ENCODE measurements around the gene C10orf90. TPM values are rescaled to one million over a fixed set of nuclear protein-coding genes. Genes with fewer than 3 reads are reported as not detected.

C10orf90 gene
- total RNA-seq, 6 donors from 2014 or later, result 1.0 TPM; not detected in 5

DNA sequence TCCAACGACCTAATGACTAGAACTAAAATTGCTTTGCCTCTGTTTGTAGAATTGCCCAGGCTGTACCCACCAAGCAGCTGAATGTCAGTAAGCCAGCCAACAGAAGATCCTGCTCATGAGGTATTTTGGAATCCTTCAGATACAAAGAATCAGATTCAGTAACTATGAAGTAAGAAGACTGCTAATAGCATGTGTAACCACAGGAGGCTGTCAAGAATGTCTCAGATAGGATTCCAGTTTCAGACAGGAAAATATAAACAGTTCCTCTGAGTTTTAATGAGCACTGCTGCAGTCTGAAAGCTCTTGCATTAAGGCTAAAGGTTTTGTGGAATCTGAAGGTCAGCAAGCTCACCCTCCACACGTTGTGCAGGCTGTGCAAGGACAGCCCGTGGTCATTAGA is 169.6 kb downstream of the C10orf90 start:
- DNase-seq (no peak), ATAC-seq (ENCODE audit: low FRiP score in 2 of 2) (no peak)
- WGBS, 2 donors, result 61 to 83% methylated on average over 3 of the region's 3 CpGs
- Histone ChIP-seq H3K36me3 (no peaks in the 10 kb centered on the region), H3K27me3 (no peaks in the 10 kb centered on the region), H3K9me3 (no peaks in the 10 kb centered on the region), H3K4me3 (no peak overlapping the region), H3K4me1 (peaks cover 0 to 4% (median 0%) of the 10 kb centered on the region in 4 donors), H3K27ac (no peak overlapping the region)
- TF ChIP-seq POLR2AphosphoS5 (IDR thresholded peaks at IDR 0.05) (no peak), POLR2A (IDR thresholded peaks at IDR 0.05) (no peak), EP300 (IDR thresholded peaks at IDR 0.05) (no peak)

DNA sequence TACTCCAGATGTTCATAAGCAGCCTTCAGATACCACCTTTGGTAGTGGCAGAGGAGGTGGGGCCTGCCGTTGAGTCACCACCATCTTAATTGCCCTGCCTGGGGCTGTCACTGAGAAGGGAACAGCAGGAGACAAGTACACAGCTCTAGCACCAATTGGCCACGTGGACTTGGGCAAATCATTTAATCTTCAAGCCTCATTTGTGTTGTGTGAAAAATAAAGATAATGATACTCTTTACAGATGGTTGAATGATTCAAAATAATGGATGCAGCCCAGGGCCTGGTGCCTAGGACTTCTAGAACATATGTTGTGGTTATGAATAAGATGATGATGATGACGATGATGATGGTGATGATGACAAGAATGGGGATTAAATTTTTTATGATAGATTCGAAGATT is 170.3 kb downstream of the C10orf90 start:
- no peaks in the 10 kb centered on the region for H3K27me3 ChIP-seq
- no peak overlapping the region for H3K4me3 ChIP-seq
- no peak for ATAC-seq (ENCODE audit: low FRiP score in 2 of 2)
- DNase-seq, result no peak
- H3K36me3 ChIP-seq, result no peaks in the 10 kb centered on the region
- H3K27ac ChIP-seq, result no peak overlapping the region
- H3K9me3 ChIP-seq, result no peaks in the 10 kb centered on the region
- WGBS, 2 donors, result 86 to 87% methylated on average over 4 of the region's 4 CpGs
- peaks cover 0 to 4% (median 0%) of the 10 kb centered on the region in 4 donors for H3K4me1 ChIP-seq
- TF ChIP-seq EP300 (IDR thresholded peaks at IDR 0.05) (no peak), POLR2AphosphoS5 (IDR thresholded peaks at IDR 0.05) (no peak), POLR2A (IDR thresholded peaks at IDR 0.05) (no peak)
- TF ChIP-seq, protein P1, sequence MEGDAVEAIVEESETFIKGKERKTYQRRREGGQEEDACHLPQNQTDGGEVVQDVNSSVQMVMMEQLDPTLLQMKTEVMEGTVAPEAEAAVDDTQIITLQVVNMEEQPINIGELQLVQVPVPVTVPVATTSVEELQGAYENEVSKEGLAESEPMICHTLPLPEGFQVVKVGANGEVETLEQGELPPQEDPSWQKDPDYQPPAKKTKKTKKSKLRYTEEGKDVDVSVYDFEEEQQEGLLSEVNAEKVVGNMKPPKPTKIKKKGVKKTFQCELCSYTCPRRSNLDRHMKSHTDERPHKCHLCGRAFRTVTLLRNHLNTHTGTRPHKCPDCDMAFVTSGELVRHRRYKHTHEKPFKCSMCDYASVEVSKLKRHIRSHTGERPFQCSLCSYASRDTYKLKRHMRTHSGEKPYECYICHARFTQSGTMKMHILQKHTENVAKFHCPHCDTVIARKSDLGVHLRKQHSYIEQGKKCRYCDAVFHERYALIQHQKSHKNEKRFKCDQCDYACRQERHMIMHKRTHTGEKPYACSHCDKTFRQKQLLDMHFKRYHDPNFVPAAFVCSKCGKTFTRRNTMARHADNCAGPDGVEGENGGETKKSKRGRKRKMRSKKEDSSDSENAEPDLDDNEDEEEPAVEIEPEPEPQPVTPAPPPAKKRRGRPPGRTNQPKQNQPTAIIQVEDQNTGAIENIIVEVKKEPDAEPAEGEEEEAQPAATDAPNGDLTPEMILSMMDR (IDR thresholded peaks at IDR 0.05), result no peak

DNA sequence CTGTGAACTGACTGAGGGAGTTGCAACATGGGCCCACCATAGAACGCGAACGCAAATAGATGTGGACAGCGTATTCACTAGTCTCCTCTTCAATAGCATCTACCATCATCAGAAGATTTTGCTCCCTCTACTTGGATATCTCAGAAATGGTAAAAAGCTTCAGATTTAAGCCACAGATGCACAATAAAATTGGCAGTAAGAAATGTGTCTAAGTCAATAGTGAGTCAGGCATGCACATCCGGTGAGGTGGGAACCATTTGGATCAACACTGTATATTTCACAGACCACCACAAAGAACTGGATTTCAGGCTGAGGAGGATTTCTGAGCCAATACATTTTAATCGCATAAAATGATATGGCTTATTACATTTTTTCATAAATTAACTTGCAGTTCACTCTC is 170.7 kb downstream of the C10orf90 start:
- Histone ChIP-seq H3K36me3 (no peaks in the 10 kb centered on the region), H3K27me3 (no peaks in the 10 kb centered on the region), H3K9me3 (no peaks in the 10 kb centered on the region), H3K27ac (no peak overlapping the region), H3K4me3 (no peak overlapping the region), H3K4me1 (peaks cover 0 to 4% (median 0%) of the 10 kb centered on the region in 4 donors)
- TF ChIP-seq EP300 (IDR thresholded peaks at IDR 0.05) (no peak), POLR2A (IDR thresholded peaks at IDR 0.05) (no peak), POLR2AphosphoS5 (IDR thresholded peaks at IDR 0.05) (no peak)
- TF ChIP-seq, protein P1 (IDR thresholded peaks at IDR 0.05), result no peak
- ATAC-seq (ENCODE audit: low FRiP score in 2 of 2) (no peak), DNase-seq (no peak)
- 95 to 97% methylated on average over 6 of the region's 6 CpGs for WGBS, 2 donors

DNA sequence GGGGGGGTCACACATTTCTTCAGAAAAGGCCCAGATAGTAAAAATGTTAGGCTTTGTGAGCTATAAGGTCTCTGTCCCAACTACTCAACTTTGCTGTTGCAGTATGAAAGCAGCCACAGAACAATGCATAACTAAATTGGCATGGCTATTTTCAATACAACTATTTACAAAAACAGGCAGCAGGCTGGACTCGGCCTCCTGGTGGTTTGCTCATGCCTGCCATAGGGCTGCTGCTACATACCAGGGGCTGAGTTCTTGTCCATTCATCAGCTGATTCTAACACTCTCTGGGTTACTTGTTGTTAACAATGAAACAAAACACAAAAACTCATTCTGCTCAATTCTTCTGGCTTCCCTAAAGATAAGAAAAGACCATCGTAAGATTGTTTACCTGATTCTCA is 172.8 kb downstream of the C10orf90 start:
- 67 to 77% methylated on average over 2 of the region's 2 CpGs for WGBS, 2 donors
- Histone ChIP-seq H3K4me1 (no peaks in the 10 kb centered on the region), H3K4me3 (no peak overlapping the region), H3K36me3 (no peaks in the 10 kb centered on the region), H3K27ac (no peak overlapping the region), H3K27me3 (no peaks in the 10 kb centered on the region), H3K9me3 (no peaks in the 10 kb centered on the region)
- TF ChIP-seq, protein P1 (IDR thresholded peaks at IDR 0.05), result no peak
- TF ChIP-seq POLR2AphosphoS5 (IDR thresholded peaks at IDR 0.05) (no peak), POLR2A (IDR thresholded peaks at IDR 0.05) (no peak), EP300 (IDR thresholded peaks at IDR 0.05) (no peak)
- ATAC-seq (ENCODE audit: low FRiP score in 2 of 2), result no peak
- no peak for DNase-seq

DNA sequence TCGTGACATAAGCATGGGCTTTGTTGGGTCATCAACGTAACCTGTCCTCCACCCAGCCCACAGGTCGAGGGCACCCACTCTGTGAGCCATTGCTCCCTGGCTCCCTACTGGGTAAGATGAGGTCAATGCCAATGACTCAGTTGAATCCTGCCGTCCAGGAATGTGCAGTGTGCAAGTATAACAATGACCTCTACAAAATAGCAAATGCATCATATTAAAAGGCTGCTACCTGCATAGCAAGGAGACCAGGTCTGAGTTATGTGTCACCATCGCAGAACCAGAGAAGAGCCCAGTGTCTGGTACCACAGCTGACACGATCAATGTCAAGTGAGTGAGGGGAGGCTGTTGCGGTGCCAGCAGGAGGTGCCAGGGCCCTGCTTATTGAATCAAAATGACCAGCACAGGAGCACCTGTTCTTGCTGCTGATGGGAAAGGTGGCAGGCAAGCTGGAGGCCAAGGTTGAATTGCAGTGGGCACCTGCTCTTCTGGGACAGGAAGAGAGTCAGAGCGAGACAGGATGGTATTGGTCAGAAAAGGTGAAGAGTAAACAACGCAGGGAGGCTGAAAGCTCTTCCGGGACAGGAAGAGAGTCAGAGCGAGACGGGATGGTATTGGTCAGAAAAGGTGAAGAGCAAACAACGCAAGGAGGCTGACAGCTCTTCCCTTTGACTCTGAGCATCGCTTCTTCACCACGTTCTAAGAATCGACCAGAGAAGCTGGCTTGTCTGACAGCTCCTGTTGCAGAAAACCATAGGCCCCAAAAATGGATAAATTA is 173.5 kb downstream of the C10orf90 start:
- H3K4me1 ChIP-seq, result no peaks in the 10 kb centered on the region

More for the DNA sequence above, 173.5 kb downstream of the C10orf90 start:
- Histone ChIP-seq H3K36me3 (no peaks in the 10 kb centered on the region), H3K27me3 (no peaks in the 10 kb centered on the region), H3K27ac (no peak overlapping the region), H3K9me3 (no peaks in the 10 kb centered on the region), H3K4me3 (no peak overlapping the region)
- 82 to 90% methylated on average over 16 of the region's 16 CpGs for WGBS, 2 donors
- no peak for ATAC-seq (ENCODE audit: low FRiP score in 2 of 2)
- TF ChIP-seq EP300 (IDR thresholded peaks at IDR 0.05), result no peak
- TF ChIP-seq, protein P1 (IDR thresholded peaks at IDR 0.05), result no peak
- no peak for DNase-seq
